ENCODE data around the gene SPATA32.

- TF ChIP-seq CTCF (IDR thresholded peaks at IDR 0.05) (no peak), POLR2A (IDR thresholded peaks at IDR 0.05) (peak in 1 of 2 donors; percentile 57)
Measured at GRCh38 chr17:45294506-45294905, 32.6 kb upstream of the SPATA32 start.
